Activated CD8-positive, alpha-beta memory T cell treated with anti-CD3 and anti-CD28 coated beads, Interleukin-2, amount 50 U/mL, for 24 hours (primary cell): ENCODE data around the gene ATP1B1.
"Not testable (repeated sequence)": the region's sequence is repeated elsewhere in the genome, so short reads cannot be mapped to it uniquely, and the experiment has no call there.

Source experiments
- DNase-seq: peaks from one replicate; pipeline ENCODE4 v3.0.0-alpha.2; 2020; ENCODE audit errors: extremely low read depth

ATP1B1 gene

DNA sequence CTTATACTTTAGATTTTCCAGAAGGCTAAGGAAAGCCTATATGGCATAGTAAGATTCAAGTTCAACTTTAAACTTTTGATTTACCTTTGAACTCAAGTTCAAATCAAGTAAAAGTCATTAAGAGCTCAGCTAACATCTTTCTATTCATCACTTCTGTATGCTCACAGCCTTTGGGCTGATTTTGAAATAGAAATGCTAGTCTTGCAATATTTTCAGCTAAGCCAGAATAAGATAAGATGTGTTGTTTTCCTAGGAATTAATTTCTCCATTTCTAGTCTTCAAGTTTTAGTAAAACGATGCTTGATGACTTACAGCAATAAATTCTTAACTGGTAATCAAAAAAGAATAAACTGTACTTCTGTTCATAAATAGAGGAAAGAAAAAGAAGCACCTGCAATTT, 35.6 kb downstream of the ATP1B1 start:
- no peak for DNase-seq

DNA sequence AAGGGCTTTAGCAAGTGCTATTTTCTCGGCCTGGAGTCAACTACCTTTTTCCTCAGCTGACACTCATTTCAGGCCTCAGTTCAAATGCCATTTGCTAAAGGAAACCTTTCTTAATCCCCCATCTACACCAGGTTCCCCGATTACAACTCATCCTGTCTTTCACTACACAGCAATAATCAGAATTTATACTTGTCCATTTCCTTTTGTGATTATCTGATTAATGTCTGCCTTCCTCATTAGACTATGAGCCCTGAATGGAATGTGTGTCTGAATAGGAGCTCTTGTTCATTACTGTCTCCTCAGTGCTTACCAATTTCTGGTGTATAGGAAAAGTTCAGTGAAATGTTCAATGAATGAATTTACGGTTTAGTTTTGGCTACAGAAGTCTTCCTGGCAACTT, 36.9 kb downstream of the ATP1B1 start:
- no peak for DNase-seq

DNA sequence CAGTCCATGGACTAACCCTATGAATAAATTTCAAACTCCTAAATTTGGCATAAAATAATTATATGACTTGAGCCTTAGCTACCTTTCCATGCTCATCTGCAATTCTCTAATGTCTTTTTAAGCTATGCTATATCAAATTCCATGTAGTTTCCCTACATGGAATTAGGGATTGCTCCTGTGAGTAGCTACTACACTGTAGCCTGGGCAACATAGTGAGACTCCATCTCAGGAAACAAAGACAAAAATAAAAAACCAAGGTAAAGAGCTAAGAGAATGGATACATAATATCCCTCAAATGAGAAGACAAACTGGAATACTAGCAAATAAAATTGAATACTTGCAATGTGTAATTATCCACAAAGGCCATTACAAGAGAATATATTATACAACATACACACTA, 37.5 kb downstream of the ATP1B1 start:
- DNase-seq = no peak

DNA sequence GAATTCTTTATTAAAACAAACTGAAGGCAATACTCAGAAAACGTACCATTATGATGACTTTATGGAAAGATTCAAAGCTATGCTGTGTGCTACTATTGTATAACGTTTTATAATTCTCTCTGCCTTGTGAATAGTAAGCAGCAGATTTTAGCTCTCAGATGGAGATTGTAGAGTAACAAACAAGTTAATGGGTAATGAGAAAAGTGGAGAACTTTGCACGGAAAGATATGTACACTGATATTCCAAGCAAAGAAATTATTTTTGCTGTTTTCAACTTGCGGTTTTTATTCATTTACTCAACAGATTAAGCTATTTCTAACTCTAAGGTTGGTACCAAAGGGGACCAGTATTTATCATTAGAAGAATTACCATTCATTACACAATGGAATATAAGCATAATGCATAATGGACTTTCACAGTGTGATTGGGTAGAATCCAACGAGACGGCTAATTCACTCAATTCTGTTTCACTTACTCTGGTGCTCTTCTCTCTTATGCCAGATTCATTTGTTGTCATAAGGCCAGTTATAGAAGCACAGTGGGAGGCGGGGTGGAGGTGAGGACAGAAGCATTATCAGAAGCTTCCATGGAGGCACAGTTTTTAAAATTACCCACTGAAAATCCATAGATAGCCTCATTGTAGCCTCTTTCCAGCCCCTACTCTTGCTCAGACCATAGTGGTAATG, 38.6 kb downstream of the ATP1B1 start:
- DNase-seq = no peak

DNA sequence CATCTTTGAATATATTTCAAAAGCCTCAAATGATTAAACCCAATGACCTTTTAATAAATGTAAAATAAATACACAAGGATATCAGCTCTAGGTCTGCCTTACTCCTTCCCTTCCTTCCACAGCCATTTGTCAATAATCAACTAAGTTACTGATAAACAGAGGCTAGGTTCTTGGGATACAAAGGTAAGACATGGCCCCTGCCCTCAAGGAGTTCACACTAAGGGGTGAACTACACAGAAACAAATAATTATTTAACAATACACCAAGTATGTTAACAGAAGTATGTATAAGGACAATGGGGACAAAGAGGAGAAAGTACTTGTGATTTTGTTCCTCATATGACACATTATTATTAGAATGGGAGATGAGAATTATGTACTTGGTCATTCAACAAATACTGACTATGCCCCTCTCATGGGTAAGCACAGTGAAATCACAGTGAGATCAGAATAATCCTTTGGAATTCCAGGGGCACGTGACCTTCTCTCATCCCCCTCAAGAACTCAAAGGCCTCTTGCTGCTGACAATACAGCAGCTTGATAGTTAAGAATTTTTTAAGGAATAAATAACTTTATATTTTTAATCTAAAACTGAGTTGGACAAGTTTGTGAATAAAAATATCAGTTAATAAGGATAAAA, 40.2 kb downstream of the ATP1B1 start:
- DNase-seq = no peak

DNA sequence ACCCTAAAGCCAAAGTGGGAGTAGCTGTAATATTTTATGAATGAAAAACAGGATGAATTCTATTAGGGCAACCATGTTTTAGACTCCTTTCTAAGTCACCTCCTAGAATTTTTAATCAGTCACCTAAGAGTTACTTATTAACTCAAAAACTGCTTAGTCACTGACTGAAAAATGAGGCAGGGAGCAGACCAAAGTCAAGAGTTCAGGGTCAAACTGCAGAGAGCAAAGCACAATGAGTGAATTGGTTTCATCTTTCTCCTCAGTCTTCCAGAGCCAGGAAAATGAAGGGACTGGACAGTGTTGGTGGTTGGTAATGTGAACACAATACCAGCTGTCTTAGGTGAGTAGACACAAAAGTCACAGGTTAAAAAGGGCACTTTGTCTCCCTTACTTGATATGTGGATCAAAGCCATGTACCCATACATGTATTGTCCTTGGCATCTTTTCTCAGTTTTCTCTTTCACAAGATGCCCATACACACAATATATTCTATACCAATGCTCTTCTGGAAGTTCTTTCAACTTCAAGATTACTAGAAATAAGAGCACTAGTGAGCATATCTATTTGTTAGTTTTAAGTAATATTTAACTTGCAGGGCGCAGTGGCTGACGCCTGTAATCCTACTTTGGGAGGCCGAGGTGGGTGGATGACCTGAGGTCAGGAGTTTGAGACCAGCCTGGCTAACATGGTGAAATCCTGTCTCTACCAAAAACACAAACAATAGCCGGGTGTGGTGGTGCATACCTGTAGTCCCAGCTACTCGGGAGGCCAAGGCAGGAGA, 42.2 kb downstream of the ATP1B1 start:
- no peak for DNase-seq

DNA sequence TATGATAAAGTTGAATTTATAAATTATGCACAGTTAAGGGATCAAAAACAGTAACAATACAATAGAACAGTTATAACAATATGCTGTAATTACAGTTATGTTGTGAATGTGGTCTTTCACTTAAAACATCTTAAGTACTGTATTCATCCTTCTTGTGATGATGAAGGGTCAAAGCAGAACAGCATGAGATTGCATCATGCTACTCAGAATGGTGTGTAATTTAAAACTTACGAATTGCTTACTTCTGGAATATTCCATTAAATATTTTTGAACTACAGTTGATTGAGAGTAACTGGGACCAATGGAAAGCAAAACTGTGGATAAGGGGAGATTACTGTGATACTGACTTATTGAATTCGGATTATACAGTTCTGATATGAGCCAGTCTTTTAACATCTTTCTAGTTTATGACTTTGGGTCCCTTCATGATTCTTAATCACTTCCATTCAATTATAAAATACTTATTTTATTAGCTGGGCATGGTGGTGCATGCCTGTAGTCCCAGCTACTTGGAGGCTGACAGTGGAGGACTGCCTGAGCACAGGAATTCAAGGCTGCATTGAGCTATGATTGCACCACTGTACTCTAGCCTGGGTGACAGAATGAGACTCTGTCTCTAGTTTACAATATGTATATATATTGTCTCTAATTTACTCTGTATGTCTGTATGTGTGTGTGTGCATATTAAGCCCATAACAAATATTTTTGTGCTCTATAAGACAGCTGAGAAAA, 43.2 kb downstream of the ATP1B1 start:
- DNase-seq = no peak

DNA sequence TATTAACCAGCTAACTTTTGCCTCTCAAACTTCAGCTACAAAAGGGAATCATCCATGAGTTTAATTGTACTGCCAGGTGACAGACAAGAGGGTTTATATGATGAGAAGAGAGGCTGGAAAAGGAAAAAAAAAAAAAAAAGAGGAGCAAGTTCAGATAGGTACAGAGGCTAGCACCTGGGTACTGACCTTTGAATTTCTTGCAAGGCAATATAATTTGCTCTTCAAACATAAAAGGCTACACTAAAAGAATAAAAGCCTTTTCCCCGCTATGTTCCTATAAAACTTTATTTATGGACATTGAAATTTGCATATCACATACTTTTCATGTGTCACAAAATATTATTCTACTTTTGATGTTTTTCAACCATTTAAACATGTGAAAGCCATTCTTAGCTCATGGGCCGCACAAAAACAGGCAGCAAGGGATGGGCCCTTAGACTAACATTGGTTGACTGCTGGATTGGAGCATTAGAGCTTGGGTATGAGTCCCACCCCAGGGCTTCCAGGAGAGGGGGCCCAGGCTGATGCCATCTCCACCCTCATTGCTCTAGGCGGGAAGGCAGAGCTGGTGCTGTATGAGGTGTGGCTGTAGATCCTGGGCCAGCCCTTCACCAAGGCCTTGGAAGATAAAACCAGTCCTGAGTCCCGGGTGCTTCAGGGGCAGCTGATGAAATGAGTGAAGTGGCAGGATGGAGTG, 44.3 kb downstream of the ATP1B1 start:
- DNase-seq = no peak

DNA sequence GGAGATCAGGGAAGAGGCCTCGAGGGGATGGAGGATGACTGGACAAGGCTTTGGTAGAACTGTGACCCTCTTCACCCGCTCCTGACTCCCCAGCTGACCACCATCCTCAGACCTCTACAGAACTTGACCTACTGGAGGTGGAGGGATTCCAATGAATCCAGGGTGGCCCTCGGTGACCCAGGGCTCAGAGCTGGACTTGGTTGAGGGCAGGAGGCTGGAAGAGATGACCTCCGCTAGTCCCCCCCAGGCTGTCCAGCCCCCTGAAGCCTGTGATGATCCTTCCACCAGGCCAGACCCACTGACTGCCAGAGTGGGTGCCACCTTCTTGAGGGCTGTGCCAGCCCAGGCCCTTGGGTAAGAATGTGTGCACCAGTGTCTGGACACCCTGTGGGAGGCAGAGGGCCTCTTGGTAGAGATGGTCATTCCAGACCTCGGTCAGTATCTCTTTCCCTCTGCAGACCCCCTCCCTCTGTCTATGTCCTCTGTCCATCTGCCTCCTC, 44.9 kb downstream of the ATP1B1 start:
- DNase-seq = no peak

DNA sequence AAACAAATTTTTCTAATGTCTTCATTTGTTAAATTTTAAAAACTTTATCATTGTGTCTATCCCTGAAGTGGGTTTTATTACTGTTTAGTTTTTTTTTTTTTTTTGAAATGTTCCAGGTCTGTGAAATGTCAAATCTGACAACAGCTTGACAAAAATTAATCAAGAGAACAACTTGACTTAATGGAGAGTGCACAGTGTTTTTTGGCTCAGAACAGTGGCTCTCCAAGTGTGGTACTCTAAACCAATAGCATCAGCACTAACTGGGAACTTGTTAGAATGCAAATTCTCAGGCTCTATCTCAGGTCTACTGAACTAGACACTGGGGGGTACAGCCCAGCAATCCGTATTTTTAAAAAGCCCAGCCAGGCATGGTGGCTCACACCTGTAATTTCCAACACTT, 49.2 kb downstream of the ATP1B1 start:
- no peak for DNase-seq

DNA sequence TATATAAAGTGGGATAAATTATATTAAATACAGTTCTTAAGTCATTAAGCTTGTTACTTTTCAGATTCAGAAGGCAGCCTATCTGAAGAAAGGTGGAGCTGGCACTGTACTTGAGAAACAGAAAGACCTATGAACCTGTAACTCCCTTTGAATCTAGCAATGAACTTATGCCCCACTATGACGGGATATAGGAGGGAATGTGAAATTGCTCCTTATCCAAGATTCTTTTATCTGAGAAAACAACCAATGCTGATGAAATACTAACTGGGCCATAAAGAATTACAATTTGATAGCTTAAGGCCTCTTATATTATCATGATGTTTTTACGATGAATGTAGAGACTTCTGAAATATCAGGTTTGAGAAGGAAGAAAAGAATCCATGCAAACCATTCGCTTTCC, 50.1 kb downstream of the ATP1B1 start:
- no peak for DNase-seq

DNA sequence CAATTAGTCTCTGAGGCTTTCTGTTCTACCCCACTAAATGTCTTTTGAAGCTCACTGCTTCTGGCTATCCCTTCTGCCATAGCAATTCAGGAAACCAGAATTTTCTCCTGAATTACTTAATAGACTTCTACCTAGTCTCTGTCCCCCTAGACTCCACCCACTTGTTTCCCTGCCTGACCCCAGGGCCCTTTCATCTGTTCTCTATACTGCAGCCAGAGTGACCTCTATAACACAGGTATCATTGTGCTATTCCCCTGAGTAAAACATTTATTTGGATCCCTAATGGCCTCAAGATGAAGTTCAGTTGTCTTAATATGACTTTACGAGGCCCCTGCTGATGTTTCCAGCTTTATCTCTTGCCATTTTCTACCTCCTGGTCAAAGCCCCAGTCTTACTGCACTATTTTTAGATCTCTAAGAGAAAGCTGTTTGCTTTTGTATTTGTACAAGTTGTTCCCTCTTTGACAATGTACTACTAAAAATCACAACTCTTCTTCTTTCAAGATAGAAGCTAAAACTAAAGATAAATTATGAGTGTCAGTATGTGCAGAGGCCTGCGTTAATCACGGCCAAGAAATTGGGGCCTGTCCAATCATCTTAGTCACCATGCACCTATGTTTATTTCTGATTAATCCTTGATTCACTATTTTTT, 54.5 kb downstream of the ATP1B1 start:
- DNase-seq = no peak

DNA sequence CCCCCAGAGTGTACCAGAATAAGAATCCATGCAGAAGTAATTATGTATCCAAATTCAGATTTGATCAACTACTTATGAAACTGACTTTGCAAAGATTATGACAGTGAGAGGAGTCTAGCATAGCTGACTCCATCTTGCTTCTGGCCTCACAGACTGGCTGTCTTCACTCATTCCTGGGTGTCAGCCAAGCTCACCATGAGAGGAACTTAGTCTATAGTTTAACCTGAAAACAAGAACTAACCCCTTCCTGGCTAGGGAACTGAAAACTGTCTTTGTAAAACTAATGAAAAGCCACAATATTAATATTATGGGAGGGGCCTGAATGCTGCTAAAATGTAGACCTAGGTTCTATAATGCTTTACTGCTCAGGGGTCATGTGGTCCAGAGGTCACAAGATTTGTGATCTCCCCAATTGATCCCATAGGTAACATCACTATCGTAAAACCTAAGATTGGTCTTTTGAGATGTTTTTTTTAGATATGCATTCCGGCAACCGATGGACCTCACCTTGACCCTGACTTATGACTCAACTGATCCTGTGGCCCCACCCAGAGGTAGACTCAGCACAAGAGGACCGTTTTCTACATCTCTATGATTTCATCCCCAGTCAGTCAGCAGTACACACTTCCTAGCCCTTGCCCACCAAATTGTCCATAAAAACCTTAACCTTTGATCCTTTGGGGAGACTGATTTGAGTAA, 55.2 kb downstream of the ATP1B1 start:
- no peak for DNase-seq

DNA sequence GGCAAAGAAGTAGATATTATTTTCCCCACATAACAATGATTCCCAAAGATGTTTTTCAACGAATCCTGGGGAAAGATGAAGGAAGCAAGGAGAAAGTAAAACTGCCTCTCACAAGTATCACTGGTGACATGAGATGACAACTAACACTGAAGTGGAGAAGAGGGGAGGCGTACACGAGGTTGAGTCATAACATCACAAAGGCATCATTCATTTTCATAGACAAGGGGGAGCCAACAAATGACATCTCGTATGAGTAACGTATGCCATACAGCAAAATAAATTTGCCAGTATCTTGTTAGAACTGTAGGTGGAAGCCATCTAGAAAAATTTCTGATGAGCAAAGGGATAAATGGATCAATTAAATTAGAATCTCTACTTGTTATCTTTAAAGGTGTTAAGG, 56.6 kb downstream of the ATP1B1 start:
- DNase-seq = no peak

DNA sequence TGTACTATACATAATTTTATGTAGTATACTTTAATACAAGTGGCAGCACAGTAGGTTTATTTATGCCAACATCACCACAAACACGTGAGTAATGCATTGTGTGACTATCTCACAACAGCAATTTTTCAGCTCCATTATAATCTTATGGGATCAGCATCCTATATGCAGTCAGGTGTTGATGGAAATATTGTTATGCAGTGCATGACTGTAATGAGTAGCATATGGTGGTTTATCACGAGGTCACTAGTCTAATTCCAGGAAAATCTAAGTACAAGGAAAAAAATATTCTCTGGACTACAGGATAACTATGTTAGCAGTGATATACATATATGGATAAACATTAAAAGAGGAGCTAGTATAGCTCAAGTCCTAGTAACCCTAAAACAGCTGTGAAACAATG, 69.0 kb downstream of the ATP1B1 start:
- DNase-seq = no peak

DNA sequence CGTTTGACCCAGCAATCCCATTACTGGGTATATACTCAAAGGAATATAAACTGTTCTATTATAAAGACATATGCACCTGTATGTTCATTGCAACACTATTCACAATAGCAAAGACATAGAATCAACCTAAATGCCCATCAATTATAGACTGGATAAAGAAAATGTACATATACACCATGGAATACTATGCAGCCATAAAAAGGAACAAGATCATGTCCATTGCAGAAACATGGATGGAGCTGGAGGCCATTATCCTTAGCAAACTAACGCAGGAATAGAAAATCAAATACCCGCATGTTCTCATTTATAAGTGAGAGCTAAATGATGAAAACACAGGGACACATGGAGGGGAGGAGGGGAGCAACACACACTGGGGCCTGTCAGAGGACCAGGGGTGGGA, 72.9 kb downstream of the ATP1B1 start:
- not testable (repeated sequence) for DNase-seq

DNA sequence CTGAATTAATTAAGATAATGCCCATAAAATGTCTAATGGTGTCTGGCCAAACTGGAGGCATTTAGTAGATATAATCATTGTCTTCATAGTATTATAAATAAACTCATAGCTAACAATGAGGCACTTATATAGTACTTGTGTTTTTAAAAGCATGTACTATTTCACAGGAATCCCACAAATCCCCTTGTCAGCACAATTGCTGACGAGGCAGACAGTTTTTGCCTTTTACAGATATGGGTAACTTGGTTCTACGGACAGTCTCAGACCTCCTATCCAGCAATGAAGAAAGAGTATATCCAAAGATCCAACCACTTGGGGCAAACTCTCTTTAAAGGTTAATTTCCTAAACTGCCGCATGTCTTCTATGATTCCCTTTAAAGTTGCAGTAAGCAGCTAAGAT, 73.7 kb downstream of the ATP1B1 start:
- no peak for DNase-seq
